Muscle layer of colon (tissue), 2 donors: ENCODE results near the gene PTMS.

Experiments
- H3K27ac ChIP-seq: one replicate; pipeline ENCODE4 v1.7.0; 2013; ENCODE audit warnings: low read depth, mild to moderate bottlenecking, low read length, moderate library complexity
- H3K27me3 ChIP-seq, 2 donors: one replicate each; pipeline ENCODE4 v1.7.0; 2013; ENCODE audit warnings: low read length in 2 of 2, mild to moderate bottlenecking in 2 of 2; ENCODE audit not compliant: insufficient read depth in 2 of 2, control insufficient read depth in 1 of 2
- H3K36me3 ChIP-seq: one replicate; pipeline ENCODE4 v1.7.0; 2013; ENCODE audit warnings: mild to moderate bottlenecking, low read length; ENCODE audit not compliant: insufficient read depth
- H3K4me1 ChIP-seq: one replicate; pipeline ENCODE4 v1.7.0; 2013; ENCODE audit warnings: mild to moderate bottlenecking, low read length; ENCODE audit not compliant: insufficient read depth
- H3K4me3 ChIP-seq, 2 donors: one replicate each; pipeline ENCODE4 v1.7.0; 2013; ENCODE audit warnings: low read length in 2 of 2, low read depth in 1 of 2, mild to moderate bottlenecking in 1 of 2, moderate library complexity in 1 of 2
- H3K9ac ChIP-seq: one replicate; pipeline ENCODE4 v1.7.0; 2013; ENCODE audit warnings: low read length
- H3K9me3 ChIP-seq: one replicate; pipeline ENCODE4 v1.7.0; 2013; ENCODE audit warnings: mild to moderate bottlenecking, low read length
- donor health status: abdominal sarcoma.
- donor health status: Adenocarcinoma of cecum.

PTMS gene

GRCh38 chr12:6784296-6784695 is 18.1 kb downstream of the PTMS start:
- Histone ChIP-seq H3K4me3 (no peak overlapping the region), H3K36me3 (no peaks in the 10 kb centered on the region), H3K9me3 (no peaks in the 10 kb centered on the region), H3K27me3 (no peaks in the 10 kb centered on the region), H3K4me1 (peaks cover 2% of the 10 kb centered on the region), H3K9ac (no peak overlapping the region), H3K27ac (no peak overlapping the region)

GRCh38 chr12:6784761-6785160 is 18.6 kb downstream of the PTMS start:
- no peak overlapping the region for H3K9ac ChIP-seq
- no peaks in the 10 kb centered on the region for H3K27me3 ChIP-seq
- H3K36me3 ChIP-seq: no peaks in the 10 kb centered on the region
- H3K9me3 ChIP-seq: no peaks in the 10 kb centered on the region
- no peaks in the 10 kb centered on the region for H3K4me1 ChIP-seq
- H3K27ac ChIP-seq: no peak overlapping the region
- H3K4me3 ChIP-seq: no peak overlapping the region

- H3K27ac ChIP-seq: no peak overlapping the region
- H3K4me1 ChIP-seq: no peaks in the 10 kb centered on the region
- H3K27me3 ChIP-seq: no peaks in the 10 kb centered on the region
- H3K36me3 ChIP-seq: no peaks in the 10 kb centered on the region
- H3K4me3 ChIP-seq: no peak overlapping the region
- no peaks in the 10 kb centered on the region for H3K9me3 ChIP-seq
- no peak overlapping the region for H3K9ac ChIP-seq
These were observed 20.4 kb downstream of the PTMS start for GRCh38 chr12:6786416-6787094.

- Histone ChIP-seq H3K9ac (no peak overlapping the region), H3K27me3 (no peaks in the 10 kb centered on the region), H3K4me1 (no peaks in the 10 kb centered on the region), H3K36me3 (no peaks in the 10 kb centered on the region), H3K4me3 (no peak overlapping the region), H3K9me3 (no peaks in the 10 kb centered on the region), H3K27ac (no peak overlapping the region)
These were observed 21.1 kb downstream of the PTMS start for GRCh38 chr12:6787309-6787708.

- Histone ChIP-seq H3K27me3 (no peaks in the 10 kb centered on the region), H3K9ac (no peak within 1 kb of the TSS), H3K4me3 (peak within 1 kb of the TSS in 1 of 2 donors; percentile 32), H3K36me3 (no peaks in the 10 kb centered on the region), H3K27ac (no peak within 1 kb of the TSS), H3K9me3 (no peaks in the 10 kb centered on the region), H3K4me1 (no peaks in the 10 kb centered on the region)
These were observed 23.1 kb downstream of the PTMS start, which contains the start of gene CD4 for GRCh38 chr12:6788972-6789924. Gene CD4 (plus strand): TSS chr12:6789528. CDS start chr12:6800139, 10,611 bp downstream.

- no peak overlapping the region for H3K4me3 ChIP-seq
- H3K27me3 ChIP-seq: no peaks in the 10 kb centered on the region
- no peaks in the 10 kb centered on the region for H3K36me3 ChIP-seq
- no peak overlapping the region for H3K9ac ChIP-seq
- H3K9me3 ChIP-seq: no peaks in the 10 kb centered on the region
- no peaks in the 10 kb centered on the region for H3K4me1 ChIP-seq
- no peak overlapping the region for H3K27ac ChIP-seq
These were observed 24.5 kb downstream of the PTMS start for GRCh38 chr12:6790496-6791150.

GRCh38 chr12:6791931-6792520 is 25.9 kb downstream of the PTMS start:
- no peaks in the 10 kb centered on the region for H3K9me3 ChIP-seq
- H3K27ac ChIP-seq: peak overlapping the region; percentile 44
- no peaks in the 10 kb centered on the region for H3K27me3 ChIP-seq
- no peak overlapping the region for H3K9ac ChIP-seq
- H3K36me3 ChIP-seq: no peaks in the 10 kb centered on the region
- H3K4me1 ChIP-seq: no peaks in the 10 kb centered on the region
- H3K4me3 ChIP-seq: no peak overlapping the region

GRCh38 chr12:6792522-6793201 is 26.5 kb downstream of the PTMS start:
- Histone ChIP-seq H3K4me1 (no peaks in the 10 kb centered on the region), H3K27ac (peak overlapping the region; percentile 44), H3K27me3 (no peaks in the 10 kb centered on the region), H3K4me3 (no peak overlapping the region), H3K9ac (no peak overlapping the region), H3K9me3 (no peaks in the 10 kb centered on the region), H3K36me3 (no peaks in the 10 kb centered on the region)

GRCh38 chr12:6795088-6795487 is 28.9 kb downstream of the PTMS start:
- no peaks in the 10 kb centered on the region for H3K9me3 ChIP-seq
- no peak overlapping the region for H3K4me3 ChIP-seq
- H3K9ac ChIP-seq: no peak overlapping the region
- no peaks in the 10 kb centered on the region for H3K27me3 ChIP-seq
- H3K27ac ChIP-seq: no peak overlapping the region
- no peaks in the 10 kb centered on the region for H3K4me1 ChIP-seq
- no peaks in the 10 kb centered on the region for H3K36me3 ChIP-seq

GRCh38 chr12:6796576-6796975 is 30.4 kb downstream of the PTMS start:
- no peaks in the 10 kb centered on the region for H3K27me3 ChIP-seq
- no peaks in the 10 kb centered on the region for H3K9me3 ChIP-seq
- H3K9ac ChIP-seq: no peak overlapping the region
- no peak overlapping the region for H3K27ac ChIP-seq
- no peaks in the 10 kb centered on the region for H3K36me3 ChIP-seq
- no peak overlapping the region for H3K4me3 ChIP-seq
- no peaks in the 10 kb centered on the region for H3K4me1 ChIP-seq
